Heart left ventricle (tissue), 13 donors: Measurements from ENCODE around the gene COX8C.

ENCODE experiments used
- CTCF ChIP-seq, 12 donors: fragments of 200-600 bp; sonication (generic) in 4 of 12; IDR thresholded peaks; one replicate each; pipeline versions ENCODE4 v1.5.0 to v1.8.0; 2018 to 2022; ENCODE audit warnings: antibody characterized with exemption in 12 of 12, mild to moderate bottlenecking in 5 of 12
- POLR2A ChIP-seq, 2 donors: fragments of 450-650 bp; IDR thresholded peaks; one replicate each; pipeline ENCODE4 v1.6.1; 2017; ENCODE audit warnings: antibody characterized with exemption in 2 of 2, mild to moderate bottlenecking in 2 of 2, moderate library complexity in 2 of 2
- donor health status: ischemic (EF 13 %, LVEDD 7.1; RV severe dilation, severe dysfunction).
- donor health status: DM: no; HTN: yes; CAD: no.
- donor health status: DM: no; HTN: no; CAD: no.
- donor health status: ischemic (EF 25% LVEDD 6.9; RV normal size, moderate dysfunction).
- donor health status: ischemic (EF 25% LVEDD 5.7; RV mildly dilated, moderate dysfunction).
- donor health status: ischemic (EF 35%, LVEDD 5.7; RV mildly dilated, moderate dysfunction).
- donor health status: nonischemic (EF 11% LVEDD 7.7; RV severe dilation, severe dysfunction).
- donor health status: DM: yes; HTN: yes; CAD: no.
- donor health status: PGD.
- donor health status: ischemic (EF 29% LVEDD 5.4; RV normal size, mild dysfunction).
- donor health status: nonischemic (EF 23%, LVEDD 6.1; RV moderate dilation, normal function).

GRCh38 chr14:93299866-93300265 lies 47.1 kb upstream of the COX8C start:
- TF ChIP-seq CTCF (IDR thresholded peaks at IDR 0.05) (no peak), POLR2A (IDR thresholded peaks at IDR 0.05) (no peak)
